CD4-positive, alpha-beta T cell (primary cell): ENCODE results near the gene TRAPPC2L. TPM values are rescaled to one million over a fixed set of nuclear protein-coding genes. Genes with fewer than 3 reads are reported as not detected.

Source experiments
- ATAC-seq: fragments of 200-7000 bp; cut with Tn5 transposase; one replicate; pipeline ENCODE4 v1.10.0; 2022; ENCODE audit warnings: mild to moderate bottlenecking; ENCODE audit not compliant: poor library complexity
- CTCF ChIA-PET: fragments of 350-600 bp; sonication (Branson Sonifier 250); formaldehyde crosslinking; loops from one replicate; lab custom pipeline; 2021; ENCODE audit warnings: antibody characterized with exemption, inconsistent platforms; lab: Charles Lee
- POLR2A ChIA-PET: fragments of 350-600 bp; sonication (Branson Sonifier 250); formaldehyde crosslinking; loops from one replicate; lab custom pipeline; 2021; ENCODE audit warnings: antibody characterized with exemption, inconsistent platforms; lab: Charles Lee
- DNase-seq, 14 experiments: peaks; one replicate each; pipeline ENCODE4 v3.0.0-alpha.2; 2013 to 2020; ENCODE audit warnings: mixed read lengths in 2 of 14
- H3K27ac ChIP-seq, 2 donors: one replicate each; pipeline versions ENCODE4 v1.5.1 to v1.7.0; 2013; ENCODE audit warnings: low read length in 2 of 2, low read depth in 1 of 2, mild to moderate bottlenecking in 1 of 2
- H3K27me3 ChIP-seq, 2 experiments: 1 replicate in 1 of 2; 2 replicates in 1 of 2; pipeline versions ENCODE4 v1.6.1 to v1.7.0; 2013; ENCODE audit warnings: low read length in 2 of 2, control low read depth in 1 of 2, mild to moderate bottlenecking in 1 of 2, moderate library complexity in 1 of 2; ENCODE audit not compliant: insufficient read depth in 2 of 2, control insufficient read depth in 1 of 2
- H3K36me3 ChIP-seq: one replicate; pipeline ENCODE4 v1.6.1; 2013; ENCODE audit warnings: low read length, control low read depth; ENCODE audit not compliant: insufficient read depth
- H3K4me1 ChIP-seq: one replicate; pipeline ENCODE4 v1.6.1; 2013; ENCODE audit warnings: low read length, control low read depth; ENCODE audit not compliant: insufficient read depth
- H3K4me3 ChIP-seq: one replicate; pipeline ENCODE4 v1.5.1; 2013; ENCODE audit warnings: mild to moderate bottlenecking, low read length, moderate library complexity
- H3K9me3 ChIP-seq, 2 experiments: 1 replicate in 1 of 2; 2 replicates in 1 of 2; pipeline versions ENCODE4 v1.6.1 to v1.7.0; 2013; ENCODE audit warnings: low read length in 2 of 2, mild to moderate bottlenecking in 2 of 2, control low read depth in 1 of 2, moderate library complexity in 1 of 2; ENCODE audit not compliant: control insufficient read depth in 1 of 2, insufficient read depth in 1 of 2
- H3K27ac Mint-ChIP-seq: one replicate; pipeline ENCODE4 v1.8.0; 2020; ENCODE audit warnings: mixed read lengths
- H3K27me3 Mint-ChIP-seq: one replicate; pipeline ENCODE4 v1.8.0; 2021; ENCODE audit warnings: mixed read lengths
- H3K36me3 Mint-ChIP-seq: one replicate; pipeline ENCODE4 v1.8.0; 2021; ENCODE audit warnings: low read depth, mixed read lengths
- H3K4me1 Mint-ChIP-seq: one replicate; pipeline ENCODE4 v1.8.0; 2021; ENCODE audit warnings: low read depth, mixed read lengths
- H3K4me3 Mint-ChIP-seq: one replicate; pipeline ENCODE4 v1.8.0; 2020; ENCODE audit warnings: mild to moderate bottlenecking, mixed read lengths
- H3K9me3 Mint-ChIP-seq: one replicate; pipeline ENCODE4 v1.8.0; 2020; ENCODE audit warnings: mixed read lengths
- CTCF ChIP-seq: fragments of 200-600 bp; IDR thresholded peaks from one replicate; pipeline ENCODE4 v1.8.0; 2022; ENCODE audit warnings: antibody characterized with exemption, mild to moderate bottlenecking
- intact Hi-C, 2 experiments: fragments of 100-400 bp; cut with DNase I in 1 of 2; cut with micrococcal nuclease in 1 of 2; formaldehyde crosslinking; loops; one replicate each; pipeline versions ENCODE4 v1.15.1 to v1.9.0; 2023 to 2025; cut with DNase I, micrococcal nuclease
- total RNA-seq, 174 experiments: library from RNA in 2 of 174; stranded (reverse) in 2 of 174; gene quantifications; one replicate each; pipeline ENCODE4 v1.2.3 and lab custom pipeline; 2021 to 2026

Gene TRAPPC2L
- total RNA-seq, 2 experiments from 2014 or later = 48.0 to 48.2 TPM

GRCh38 chr16:88911946-88912310, 55.0 kb downstream of the TRAPPC2L start:
- no peak for TF ChIP-seq CTCF

More at GRCh38 chr16:88911946-88912310, 55.0 kb downstream of the TRAPPC2L start:
- DNase-seq (no peak), ATAC-seq (no peak)
- intact Hi-C loops = loop anchor here in 1 of 2 experiments (5.0 kb wide), 1 partner anchor 50 kb away; no protein-coding TSS in a partner anchor
- H3K4me1 ChIP-seq = no peaks in the 10 kb centered on the region
- Mint-ChIP-seq H3K27ac (no peak overlapping the region), H3K4me1 (no peaks in the 10 kb centered on the region), H3K27me3 (peaks cover 5% of the 10 kb centered on the region), H3K4me3 (no peak overlapping the region), H3K36me3 (no peaks in the 10 kb centered on the region), H3K9me3 (no peaks in the 10 kb centered on the region)
- POLR2A ChIA-PET = no interaction called here
- H3K27me3 ChIP-seq = no peaks in the 10 kb centered on the region
- H3K36me3 ChIP-seq = no peaks in the 10 kb centered on the region
- H3K27ac ChIP-seq = no peak overlapping the region
- CTCF ChIA-PET = no interaction called here
- H3K9me3 ChIP-seq = peaks cover 0 to 22% of the 10 kb centered on the region in 2 experiments
- H3K4me3 ChIP-seq = no peak overlapping the region

Other genes with a start within 250 kb of the TRAPPC2L start
- gene IL17C, start 218.6 kb upstream of the TRAPPC2L start, total RNA-seq = under 1 TPM in 1 of 2 experiments, not detected in 1; 0.77 TPM
- gene CYBA, start 206.1 kb upstream of the TRAPPC2L start, total RNA-seq = 100 to 1,000 TPM; 292 to 294 TPM
- gene MVD, start 194.0 kb upstream of the TRAPPC2L start, total RNA-seq = 10 to 100 TPM; 74.2 to 76.9 TPM
- gene SNAI3, start 170.6 kb upstream of the TRAPPC2L start, total RNA-seq = 1 to 10 TPM; 3.0 to 3.5 TPM
- gene RNF166, start 150.7 kb upstream of the TRAPPC2L start, total RNA-seq = 100 to 1,000 TPM; 334 to 355 TPM
- gene CTU2, start 150.6 kb upstream of the TRAPPC2L start, total RNA-seq = 10 to 100 TPM; 39.3 to 44.0 TPM
- gene PIEZO1, start 71.9 kb upstream of the TRAPPC2L start, total RNA-seq = 100 to 1,000 TPM; 142 to 146 TPM
- gene CDT1, start 53.3 kb upstream of the TRAPPC2L start, total RNA-seq = 1 to 10 TPM in 1 of 2 experiments, under 1 TPM in 1; 0.47 to 1.0 TPM
- gene APRT, start 45.2 kb upstream of the TRAPPC2L start, total RNA-seq = 100 to 1,000 TPM; 153 to 154 TPM
- gene GALNS, start 180 bp upstream of the TRAPPC2L start, total RNA-seq = 10 to 100 TPM; 18.4 to 19.7 TPM
- not detected for gene PABPN1L, start 9.5 kb downstream of the TRAPPC2L start, total RNA-seq
- gene CBFA2T3, start 120.1 kb downstream of the TRAPPC2L start, total RNA-seq = 1 to 10 TPM in 1 of 2 experiments, under 1 TPM in 1; 0.80 to 1.6 TPM
- 10 to 100 TPM; 44.7 to 49.5 TPM for gene ACSF3, start 236.7 kb downstream of the TRAPPC2L start, total RNA-seq